Stomach (tissue), 9 donors: ENCODE results near the gene MYL3. TPM values are rescaled to one million over a fixed set of nuclear protein-coding genes. Genes with fewer than 3 reads are reported as not detected.

Experiments
- DNase-seq, 2 donors: peaks; one replicate each; pipeline versions ENCODE4 v3.0.0 to v3.0.0-alpha.2; 2013 to 2019
- H3K27ac ChIP-seq, 5 donors: fragments of 200-600 bp in 4 of 5; sonication (generic) in 4 of 5; one replicate each; pipeline ENCODE4 v1.5.1; 2013 to 2019; ENCODE audit warnings: mild to moderate bottlenecking in 1 of 5, moderate library complexity in 1 of 5
- H3K27me3 ChIP-seq, 3 donors: fragments of 200-600 bp; sonication (generic); one replicate each; pipeline ENCODE4 v1.5.1; 2017 to 2019; ENCODE audit warnings: mixed run types in 1 of 3
- H3K36me3 ChIP-seq, 4 donors: fragments of 200-600 bp; sonication (generic); 1 replicate in 3 of 4; 2 replicates in 1 of 4; pipeline ENCODE4 v1.5.1; 2016 to 2019
- H3K4me1 ChIP-seq, 4 donors: fragments of 200-600 bp; sonication (generic); one replicate each; pipeline ENCODE4 v1.5.1; 2016 to 2019
- H3K4me3 ChIP-seq, 4 donors: fragments of 200-600 bp; sonication (generic) in 3 of 4; one replicate each; pipeline ENCODE4 v1.5.1; 2016 to 2019; ENCODE audit warnings: mild to moderate bottlenecking in 1 of 4
- H3K9me3 ChIP-seq, 4 donors: fragments of 200-600 bp; sonication (generic); one replicate each; pipeline ENCODE4 v1.5.1; 2016 to 2019
- EP300 ChIP-seq: sonication (generic); formaldehyde crosslinking; IDR thresholded peaks from one replicate; pipeline ENCODE4 v1.6.1; 2017; ENCODE audit warnings: antibody characterized with exemption
- POLR2A ChIP-seq, 4 donors: fragments of 450-650 bp; IDR thresholded peaks; one replicate each; pipeline ENCODE4 v1.6.1; 2016; ENCODE audit warnings: antibody characterized with exemption in 4 of 4, control low read depth in 2 of 4, mild to moderate bottlenecking in 1 of 4, moderate library complexity in 1 of 4
- POLR2AphosphoS5 ChIP-seq, 3 donors: sonication (generic); formaldehyde crosslinking; IDR thresholded peaks; one replicate each; pipeline ENCODE4 v1.6.1; 2016; ENCODE audit warnings: antibody characterized with exemption in 3 of 3
- WGBS, 5 donors: extraction: QIAGEN DNeasy Blood & Tissue Kit in 3 of 5; methylation state at CpG; one replicate each; pipeline versions ENCODE4 v1.1.5 to v1.1.7; 2013 to 2018; 5-methylcytosine and 5-hydroxymethylcytosine counted together
- intact Hi-C: fragments of 100-400 bp; cut with DNase I; formaldehyde crosslinking; loops from one replicate; pipeline ENCODE4 v1.15.1; 2023; ENCODE audit warnings: low total_unique reads
- polyA plus RNA-seq, 3 donors: library from polyadenylated mRNA; stranded (reverse); fragments of 200-250 nt; gene quantifications; one replicate each; pipeline ENCODE4 v1.2.3, GENCODE V29; 2013
- total RNA-seq, 5 donors: library from RNA; depleted of rRNA; stranded (reverse); fragments of >200 nt; gene quantifications; one replicate each; pipeline versions ENCODE4 v1.1.0 to v1.2.3, GENCODE V29; 2014 to 2016
- TF ChIP-seq, protein P1 (sequence below), 7 experiments: fragments of 450-650 bp in 4 of 7; fragments of 200-600 bp in 3 of 7; sonication (generic) in 3 of 7; IDR thresholded peaks; one replicate each; pipeline ENCODE4 v1.5.1; 2016 to 2019; ENCODE audit warnings: antibody characterized with exemption in 7 of 7, control low read depth in 2 of 7, mild to moderate bottlenecking in 1 of 7
- donor health status: healthy with polysubstance abuse.
- donor health status: Bipolar disorder and iron deficiency.
- donor health status: healthy.

MYL3 gene
- total and polyA plus RNA-seq, 8 donors, result 1.5 to 11.5 (median 5.0) TPM; not detected in 4

DNA sequence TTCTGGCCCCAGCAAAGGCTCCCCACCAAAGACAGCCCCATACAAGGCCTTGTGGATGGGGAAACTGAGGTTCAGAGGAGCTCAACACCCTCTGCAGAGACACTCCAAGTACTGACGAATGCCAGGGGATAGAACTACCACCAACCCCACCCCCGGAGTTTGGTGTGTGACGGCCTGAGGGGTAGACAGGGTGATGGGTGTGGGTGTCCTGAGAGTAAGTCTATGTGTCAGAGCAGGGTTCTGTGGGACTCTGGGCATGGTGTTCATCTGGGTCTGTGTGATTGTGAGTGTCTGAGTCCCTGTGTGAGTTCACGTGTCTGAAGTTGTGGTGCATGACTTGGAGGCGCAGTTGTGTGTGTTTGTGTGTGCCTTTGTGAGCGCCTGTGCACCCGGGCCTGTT, 21.7 kb upstream of the MYL3 start:
- no peaks in the 10 kb centered on the region for H3K9me3 ChIP-seq
- H3K27ac ChIP-seq, result no peak overlapping the region
- WGBS, 5 donors, result 86 to 90% (median 89%) methylated on average over 6 to 7 of the region's 7 CpGs
- DNase-seq, result no peak
- H3K27me3 ChIP-seq, result peaks cover 0 to 57% (median 42%) of the 10 kb centered on the region in 3 donors
- intact Hi-C loops, result no loop called here
- H3K36me3 ChIP-seq, result no peaks in the 10 kb centered on the region
- no peak for TF ChIP-seq POLR2AphosphoS5 (IDR thresholded peaks at IDR 0.05)
- TF ChIP-seq POLR2A (IDR thresholded peaks at IDR 0.05), result no peak
- no peak for TF ChIP-seq EP300
- TF ChIP-seq, protein P1, sequence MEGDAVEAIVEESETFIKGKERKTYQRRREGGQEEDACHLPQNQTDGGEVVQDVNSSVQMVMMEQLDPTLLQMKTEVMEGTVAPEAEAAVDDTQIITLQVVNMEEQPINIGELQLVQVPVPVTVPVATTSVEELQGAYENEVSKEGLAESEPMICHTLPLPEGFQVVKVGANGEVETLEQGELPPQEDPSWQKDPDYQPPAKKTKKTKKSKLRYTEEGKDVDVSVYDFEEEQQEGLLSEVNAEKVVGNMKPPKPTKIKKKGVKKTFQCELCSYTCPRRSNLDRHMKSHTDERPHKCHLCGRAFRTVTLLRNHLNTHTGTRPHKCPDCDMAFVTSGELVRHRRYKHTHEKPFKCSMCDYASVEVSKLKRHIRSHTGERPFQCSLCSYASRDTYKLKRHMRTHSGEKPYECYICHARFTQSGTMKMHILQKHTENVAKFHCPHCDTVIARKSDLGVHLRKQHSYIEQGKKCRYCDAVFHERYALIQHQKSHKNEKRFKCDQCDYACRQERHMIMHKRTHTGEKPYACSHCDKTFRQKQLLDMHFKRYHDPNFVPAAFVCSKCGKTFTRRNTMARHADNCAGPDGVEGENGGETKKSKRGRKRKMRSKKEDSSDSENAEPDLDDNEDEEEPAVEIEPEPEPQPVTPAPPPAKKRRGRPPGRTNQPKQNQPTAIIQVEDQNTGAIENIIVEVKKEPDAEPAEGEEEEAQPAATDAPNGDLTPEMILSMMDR (IDR thresholded peaks at IDR 0.05), result no peak
- peaks cover 26 to 34% (median 30%) of the 10 kb centered on the region in 4 donors for H3K4me1 ChIP-seq
- no peak overlapping the region for H3K4me3 ChIP-seq

DNA sequence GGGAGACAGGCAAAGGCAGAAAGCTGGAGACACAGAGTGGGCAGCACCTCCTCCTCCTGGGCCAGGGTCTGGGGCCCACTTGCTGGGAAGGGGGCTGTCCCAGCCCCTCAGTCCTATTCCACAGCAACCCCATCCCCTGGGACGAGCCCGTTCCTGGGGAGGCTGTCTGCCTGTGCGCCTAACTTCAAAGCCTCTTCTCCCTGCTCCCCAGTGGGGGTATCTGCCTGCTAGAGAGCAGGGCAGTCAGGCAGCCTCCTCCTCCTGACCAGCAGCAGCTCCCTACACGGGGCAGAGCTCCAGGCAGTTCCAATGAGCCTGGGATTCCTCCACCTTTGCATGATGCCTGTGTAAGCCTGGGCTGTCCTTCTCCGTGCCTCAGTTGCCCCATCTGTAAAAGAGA, 21.2 kb upstream of the MYL3 start:
- no peak for DNase-seq
- Histone ChIP-seq H3K4me3 (no peak overlapping the region), H3K9me3 (no peaks in the 10 kb centered on the region), H3K27me3 (peaks cover 0 to 62% (median 42%) of the 10 kb centered on the region in 3 donors), H3K4me1 (peaks cover 26 to 34% (median 30%) of the 10 kb centered on the region in 4 donors), H3K36me3 (no peaks in the 10 kb centered on the region), H3K27ac (no peak overlapping the region)
- TF ChIP-seq POLR2AphosphoS5 (IDR thresholded peaks at IDR 0.05) (no peak), EP300 (no peak), POLR2A (IDR thresholded peaks at IDR 0.05) (no peak)
- TF ChIP-seq, protein P1 (IDR thresholded peaks at IDR 0.05), result no peak
- 36 to 64% (median 52%) methylated on average over 2 to 5 of the region's 5 CpGs for WGBS, 5 donors
- intact Hi-C loops, result no loop called here

DNA sequence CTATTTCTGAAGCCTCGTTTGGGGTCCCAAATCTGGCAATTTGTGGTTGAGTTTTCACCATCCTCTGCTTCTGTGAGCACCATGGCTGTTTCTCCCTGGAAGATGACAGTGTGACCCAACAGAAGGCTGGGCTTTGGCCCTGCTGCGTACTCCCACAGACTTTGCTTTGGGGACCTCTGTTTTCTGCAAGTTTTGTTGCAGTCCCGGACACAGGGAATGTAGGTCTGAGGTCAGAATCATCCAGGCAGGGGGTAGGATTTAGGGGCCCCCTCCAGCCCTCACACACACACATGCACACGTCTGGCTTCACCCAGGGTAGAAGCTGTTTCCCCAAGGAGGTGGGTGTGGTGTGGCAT, 20.6 kb upstream of the MYL3 start:
- Histone ChIP-seq H3K27ac (peak overlapping the region in 1 of 5 donors; percentile 83), H3K27me3 (peaks cover 0 to 62% (median 42%) of the 10 kb centered on the region in 3 donors), H3K4me3 (peak overlapping the region; percentile 56 to 76 (median 58)), H3K4me1 (peaks cover 26 to 34% (median 31%) of the 10 kb centered on the region in 4 donors), H3K9me3 (no peaks in the 10 kb centered on the region), H3K36me3 (no peaks in the 10 kb centered on the region)
- WGBS, 5 donors, result 49 to 64% (median 57%) methylated on average over 4 of the region's 4 CpGs
- DNase-seq, result no peak
- no peak for TF ChIP-seq POLR2A (IDR thresholded peaks at IDR 0.05)
- TF ChIP-seq POLR2AphosphoS5 (IDR thresholded peaks at IDR 0.05), result no peak
- TF ChIP-seq, protein P1 (IDR thresholded peaks at IDR 0.05), result no peak
- TF ChIP-seq EP300, result no peak
- intact Hi-C loops, result no loop called here

DNA sequence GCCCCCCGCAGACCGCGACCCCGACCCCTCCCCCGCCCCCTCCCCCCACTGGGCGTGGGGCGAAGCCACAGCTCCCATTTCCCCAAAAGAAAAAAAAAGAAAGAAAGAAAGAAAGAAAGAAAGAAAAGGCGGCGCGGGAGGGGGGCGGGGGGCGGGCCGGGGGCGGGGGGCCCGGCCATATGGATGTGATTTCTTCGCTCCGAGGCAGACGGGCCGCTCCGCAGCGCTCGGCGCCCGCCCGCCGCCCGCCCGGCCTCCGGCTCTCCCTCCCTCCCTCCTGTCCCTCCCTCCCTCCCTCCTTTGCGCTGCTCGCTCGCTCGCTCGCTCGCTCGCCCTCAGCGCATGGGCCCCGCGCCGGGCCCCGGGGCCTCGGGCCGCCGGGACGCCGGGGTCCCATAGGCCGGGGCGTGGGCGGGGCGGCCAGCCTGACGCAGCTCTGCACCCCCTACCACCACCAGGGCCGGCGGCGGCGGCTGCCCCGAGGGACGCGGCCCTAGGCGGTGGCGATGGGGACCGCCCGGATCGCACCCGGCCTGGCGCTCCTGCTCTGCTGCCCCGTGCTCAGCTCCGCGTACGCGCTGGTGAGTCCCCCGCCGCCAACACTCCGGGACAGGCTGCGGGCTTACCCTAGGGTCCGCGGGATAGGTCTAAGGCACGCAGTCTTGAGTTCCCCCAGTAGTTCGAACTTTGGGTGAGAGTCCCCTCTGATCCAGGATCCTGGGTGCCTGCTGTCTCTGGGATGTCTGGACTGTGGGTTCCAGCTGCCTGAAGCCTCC, 20.0 kb upstream of the MYL3 start:
- TF ChIP-seq POLR2A (IDR thresholded peaks at IDR 0.05) (no peak), EP300 (no peak), POLR2AphosphoS5 (IDR thresholded peaks at IDR 0.05) (no peak)
- TF ChIP-seq, protein P1 (IDR thresholded peaks at IDR 0.05), result no peak
- no peaks in the 10 kb centered on the region for H3K36me3 ChIP-seq
- peak in 1 of 2 donors; percentile 82 for DNase-seq
- peak overlapping the region in 3 of 5 donors; percentile 73 to 83 (median 80) for H3K27ac ChIP-seq
- intact Hi-C loops, result no loop called here
- WGBS, 5 donors, result 2 to 7% (median 3%) methylated on average over 18 to 67 of the region's 78 CpGs
- peak overlapping the region; percentile 56 to 76 (median 58) for H3K4me3 ChIP-seq
- H3K27me3 ChIP-seq, result peaks cover 0 to 62% (median 42%) of the 10 kb centered on the region in 3 donors
- H3K4me1 ChIP-seq, result peaks cover 26 to 38% (median 32%) of the 10 kb centered on the region in 4 donors
- no peaks in the 10 kb centered on the region for H3K9me3 ChIP-seq
